ENCODE data around the gene ZNF566. TPM values are rescaled to one million over a fixed set of nuclear protein-coding genes. Genes with fewer than 3 reads are reported as not detected.
A peak's percentile ranks its signal among the peaks of the same experiment; 100 is the strongest.
"Not testable (repeated sequence)": the region's sequence is repeated elsewhere in the genome, so short reads cannot be mapped to it uniquely, and the experiment has no call there.

Gene ZNF566
- total and polyA plus RNA-seq, 2 of the 4 experiments (the other 2 are of a cell fraction), result 3.0 to 4.8 TPM

- H2BK5ac ChIP-seq (ENCODE audit: low read depth, low read length, poor library complexity, severe bottlenecking); H3K9me1 ChIP-seq (ENCODE audit: insufficient read depth, low read length); H2AK9ac ChIP-seq (replicated peaks; ENCODE audit: low read depth, low read length, poor library complexity); H4K8ac ChIP-seq (ENCODE audit: low read depth in 2 of 2, low read length in 2 of 2); H3K23ac ChIP-seq (ENCODE audit: low read depth, low read length); H3K27ac ChIP-seq (ENCODE audit: insufficient read depth, low read length); POLR2A ChIA-PET (ENCODE audit: unreplicated experiment); BruUV-seq (replicated peaks); H4K20me1 ChIP-seq (ENCODE audit: insufficient read depth, low read length); H4K91ac ChIP-seq (ENCODE audit: insufficient read depth, low read depth, low read length); H3K14ac ChIP-seq (replicated peaks; ENCODE audit: low read depth, low read length); H2BK15ac ChIP-seq (ENCODE audit: low read depth, low read length); H3K4me2 ChIP-seq (ENCODE audit: low read depth, low read length); H2BK20ac ChIP-seq (ENCODE audit: low read depth, low read length); H2BK120ac ChIP-seq (ENCODE audit: low read depth, low read length); H3K56ac ChIP-seq (ENCODE audit: extremely low read depth, insufficient read depth, low read length); H3K18ac ChIP-seq (ENCODE audit: low read depth, low read length); H3K4ac ChIP-seq (ENCODE audit: low read depth, low read length); dilution Hi-C loops (cut with HindIII; ENCODE audit: low sequenced_read_pairs, unreplicated experiment); H3K36me3 ChIP-seq (ENCODE audit: control insufficient read depth, insufficient read depth, low read length); ATAC-seq (ENCODE audit: low read depth); H3K9ac ChIP-seq (ENCODE audit: low read depth, low read length); H2AK5ac ChIP-seq (ENCODE audit: low read depth, low read length); H3K27me3 ChIP-seq (ENCODE audit: control insufficient read depth, insufficient read depth, low read length); H3K4me1 ChIP-seq (ENCODE audit: control insufficient read depth, insufficient read depth, low read length); H3K4me3 ChIP-seq (ENCODE audit: insufficient read depth, low read depth, low read length); H3K79me1 ChIP-seq (ENCODE audit: low read depth in 1 of 2, low read length in 2 of 2); H4K5ac ChIP-seq (ENCODE audit: low read depth, low read length): not testable (repeated sequence)
- CTCF ChIA-PET, result interaction anchor here (0.6 to 1.1 kb wide), 2 partner anchors 254 to 300 kb away, joined by 3 to 4 read pairs; no protein-coding TSS in a partner anchor
- DNase-seq, result peak; percentile 54
- Histone ChIP-seq H2AFZ (replicated peaks; ENCODE audit: low read length, poor library complexity) (peak overlapping the region; percentile 51), H3K9me3 (ENCODE audit: control insufficient read depth, insufficient read depth, low read length) (peaks cover 12% of the 10 kb centered on the region)
- in situ Hi-C loops (cut with MboI; ENCODE audit: low sequenced_read_pairs), result loop anchor here (25.0 kb wide), 1 partner anchor 306 kb away; no protein-coding TSS in a partner anchor
- intact Hi-C loops (cut with micrococcal nuclease), result loop anchor here (1.0 kb wide), 1 partner anchor 303 kb away; no protein-coding TSS in a partner anchor
- WGBS, 2 experiments (ENCODE audit: extremely low coverage in 2 of 2, insufficient read length in 1 of 2), result 100% methylated on average over 3 of the region's 18 CpGs; no CpG with 5 or more reads in 1 of the 2 experiments
- TF ChIP-seq RAD21 (IDR thresholded peaks at IDR 0.05; ENCODE audit: low read length) (peak; percentile 67), CTCF (conservative IDR thresholded peaks at IDR 0.05; ENCODE audit: low read depth, low read length) (peak; percentile 60), SMC3 (IDR thresholded peaks at IDR 0.05; ENCODE audit: low read depth, low read length) (peak; percentile 67)
Observed at GRCh38 chr19:36492689-36493453, 3.5 kb upstream of the ZNF566 start.

- H2BK5ac ChIP-seq (ENCODE audit: low read depth, low read length, poor library complexity, severe bottlenecking); H2BK120ac ChIP-seq (ENCODE audit: low read depth, low read length); H3K4me3 ChIP-seq (ENCODE audit: insufficient read depth, low read depth, low read length); H3K23ac ChIP-seq (ENCODE audit: low read depth, low read length); H2AFZ ChIP-seq (replicated peaks; ENCODE audit: low read length, poor library complexity); H4K91ac ChIP-seq (ENCODE audit: insufficient read depth, low read depth, low read length); H3K4me2 ChIP-seq (ENCODE audit: low read depth, low read length); H4K5ac ChIP-seq (ENCODE audit: low read depth, low read length); H3K27me3 ChIP-seq (ENCODE audit: control insufficient read depth, insufficient read depth, low read length); CTCF ChIA-PET; DNase-seq; H3K4me1 ChIP-seq (ENCODE audit: control insufficient read depth, insufficient read depth, low read length); H3K27ac ChIP-seq (ENCODE audit: insufficient read depth, low read length); H3K9me3 ChIP-seq (ENCODE audit: control insufficient read depth, insufficient read depth, low read length); H2AK9ac ChIP-seq (replicated peaks; ENCODE audit: low read depth, low read length, poor library complexity); H2AK5ac ChIP-seq (ENCODE audit: low read depth, low read length); dilution Hi-C loops (cut with HindIII; ENCODE audit: low sequenced_read_pairs, unreplicated experiment); H4K20me1 ChIP-seq (ENCODE audit: insufficient read depth, low read length); intact Hi-C loops (cut with micrococcal nuclease); H3K14ac ChIP-seq (replicated peaks; ENCODE audit: low read depth, low read length); H3K36me3 ChIP-seq (ENCODE audit: control insufficient read depth, insufficient read depth, low read length); POLR2A ChIA-PET (ENCODE audit: unreplicated experiment); H2BK20ac ChIP-seq (ENCODE audit: low read depth, low read length); H3K18ac ChIP-seq (ENCODE audit: low read depth, low read length); H3K9me1 ChIP-seq (ENCODE audit: insufficient read depth, low read length); H3K56ac ChIP-seq (ENCODE audit: extremely low read depth, insufficient read depth, low read length); H3K79me1 ChIP-seq (ENCODE audit: low read depth in 1 of 2, low read length in 2 of 2); BruUV-seq (replicated peaks); H4K8ac ChIP-seq (ENCODE audit: low read depth in 2 of 2, low read length in 2 of 2); ATAC-seq (ENCODE audit: low read depth); H3K9ac ChIP-seq (ENCODE audit: low read depth, low read length); H2BK15ac ChIP-seq (ENCODE audit: low read depth, low read length); H3K4ac ChIP-seq (ENCODE audit: low read depth, low read length): not testable (repeated sequence)
- in situ Hi-C loops (cut with MboI; ENCODE audit: low sequenced_read_pairs), result loop anchor here (25.0 kb wide), 1 partner anchor 304 kb away; no protein-coding TSS in a partner anchor
- WGBS, 2 experiments (ENCODE audit: extremely low coverage in 2 of 2, insufficient read length in 1 of 2), result no CpG with 5 or more reads among the region's 29 CpGs
Observed at GRCh38 chr19:36490846-36491245, 1.5 kb upstream of the ZNF566 start.

Data from IMR-90 (cell line).